ENCODE data around the gene DBH.

- no peak for TF ChIP-seq CTCF (conservative IDR thresholded peaks at IDR 0.05; ENCODE audit: low read depth, low read length)
- no peak for TF ChIP-seq EZH2 (IDR thresholded peaks at IDR 0.05; ENCODE audit: borderline replicate concordance, low read depth, low read length, poor library complexity, severe bottlenecking)
Measured at GRCh38 chr9:133597316-133597957, 38.7 kb upstream of the DBH start.
